ENCODE measurements around the gene CTTN. TPM values are rescaled to one million over a fixed set of nuclear protein-coding genes. Genes with fewer than 3 reads are reported as not detected.

Gene CTTN
- total RNA-seq, 4 donors from 2014 or later, result 92.8 to 226 (median 134) TPM

- intact Hi-C loops (cut with DNase I; ENCODE audit: low total_unique reads), result no loop called here
- H3K4me3 ChIP-seq, result no peak overlapping the region
- H3K36me3 ChIP-seq, result no peaks in the 10 kb centered on the region
- no peaks in the 10 kb centered on the region for H3K9me3 ChIP-seq
- peaks cover 13 to 18% of the 10 kb centered on the region in 2 donors for H3K4me1 ChIP-seq
- DNase-seq (no peak), ATAC-seq (no peak)
- TF ChIP-seq POLR2A (IDR thresholded peaks at IDR 0.05) (no peak), CTCF (IDR thresholded peaks at IDR 0.05 in 4 of 5, conservative IDR thresholded peaks at IDR 0.05 in 1 of 5) (no peak)
- in situ Hi-C loops (cut with MboI; ENCODE audit: low sequenced_read_pairs in 4 of 4), result no loop called here
- no peaks in the 10 kb centered on the region for H3K27me3 ChIP-seq
- no peak overlapping the region for H3K27ac ChIP-seq
These were observed 87.1 kb downstream of the CTTN start for GRCh38 chr11:70485326-70486025.

DNA sequence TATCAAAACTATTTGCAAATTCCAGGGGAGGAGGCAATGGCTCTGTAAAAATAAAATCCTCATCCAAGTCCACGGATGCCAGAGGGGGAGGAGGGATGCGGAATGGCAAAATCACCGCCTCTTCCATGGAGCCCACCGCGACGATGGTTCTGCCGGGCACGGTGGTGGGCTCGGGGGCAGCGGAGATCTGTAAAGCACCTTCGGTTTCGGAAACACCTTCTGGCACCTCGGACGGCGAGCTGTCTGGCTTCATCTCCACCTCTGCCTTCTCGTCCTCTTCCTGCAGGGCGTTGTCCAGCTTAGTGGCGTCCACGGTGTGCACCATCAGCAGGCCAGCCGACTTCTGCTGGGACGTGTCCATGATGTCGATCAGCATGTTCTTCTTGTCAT, 87.7 kb downstream of the CTTN start:
- in situ Hi-C loops (cut with MboI; ENCODE audit: low sequenced_read_pairs in 4 of 4), result no loop called here
- DNase-seq, result no peak
- no peak for ATAC-seq
- intact Hi-C loops (cut with DNase I; ENCODE audit: low total_unique reads), result no loop called here
- Histone ChIP-seq H3K27me3 (no peaks in the 10 kb centered on the region), H3K36me3 (no peaks in the 10 kb centered on the region), H3K9me3 (no peaks in the 10 kb centered on the region), H3K27ac (no peak overlapping the region), H3K4me3 (no peak overlapping the region), H3K4me1 (peaks cover 13 to 18% of the 10 kb centered on the region in 2 donors)
- no peak for TF ChIP-seq POLR2A (IDR thresholded peaks at IDR 0.05)
- TF ChIP-seq CTCF (IDR thresholded peaks at IDR 0.05 in 4 of 5, conservative IDR thresholded peaks at IDR 0.05 in 1 of 5), result no peak

Other genes with a start within 250 kb of the CTTN start
- gene FADD, start 195.2 kb upstream of the CTTN start, total RNA-seq, result 10 to 100 TPM in 2 of 4 donors, 1 to 10 TPM in 2; 6.9 to 17.3 (median 10.4) TPM
- gene PPFIA1, start 127.8 kb upstream of the CTTN start, total RNA-seq, result 10 to 100 TPM; 36.3 to 90.6 (median 46.0) TPM